Measurements from ENCODE around the gene LRBA.

- TF ChIP-seq POLR2A (IDR thresholded peaks at IDR 0.05) (no peak), CTCF (IDR thresholded peaks at IDR 0.05) (no peak)
Observed at GRCh38 chr4:150425161-150425560, 589.9 kb downstream of the LRBA start.

Measured in ovary (tissue), 3 donors.